ENCODE results near the gene OSBP2.
"Not testable (repeated sequence)": the region's sequence is repeated elsewhere in the genome, so short reads cannot be mapped to it uniquely, and the experiment has no call there.

Gene OSBP2

GRCh38 chr22:30754521-30754920 lies 59.8 kb downstream of the OSBP2 start:
- no peak for DNase-seq (ENCODE audit: low read depth in 1 of 2, low spot score in 1 of 2)

- peak; percentile 15 to 43 for DNase-seq (ENCODE audit: low read depth in 1 of 2, low spot score in 1 of 2)
Observed at GRCh38 chr22:30754971-30755758, 60.5 kb downstream of the OSBP2 start.

- DNase-seq (ENCODE audit: low read depth in 1 of 2, low spot score in 1 of 2): no peak
Observed at GRCh38 chr22:30755759-30756124, 61.1 kb downstream of the OSBP2 start.

DNA sequence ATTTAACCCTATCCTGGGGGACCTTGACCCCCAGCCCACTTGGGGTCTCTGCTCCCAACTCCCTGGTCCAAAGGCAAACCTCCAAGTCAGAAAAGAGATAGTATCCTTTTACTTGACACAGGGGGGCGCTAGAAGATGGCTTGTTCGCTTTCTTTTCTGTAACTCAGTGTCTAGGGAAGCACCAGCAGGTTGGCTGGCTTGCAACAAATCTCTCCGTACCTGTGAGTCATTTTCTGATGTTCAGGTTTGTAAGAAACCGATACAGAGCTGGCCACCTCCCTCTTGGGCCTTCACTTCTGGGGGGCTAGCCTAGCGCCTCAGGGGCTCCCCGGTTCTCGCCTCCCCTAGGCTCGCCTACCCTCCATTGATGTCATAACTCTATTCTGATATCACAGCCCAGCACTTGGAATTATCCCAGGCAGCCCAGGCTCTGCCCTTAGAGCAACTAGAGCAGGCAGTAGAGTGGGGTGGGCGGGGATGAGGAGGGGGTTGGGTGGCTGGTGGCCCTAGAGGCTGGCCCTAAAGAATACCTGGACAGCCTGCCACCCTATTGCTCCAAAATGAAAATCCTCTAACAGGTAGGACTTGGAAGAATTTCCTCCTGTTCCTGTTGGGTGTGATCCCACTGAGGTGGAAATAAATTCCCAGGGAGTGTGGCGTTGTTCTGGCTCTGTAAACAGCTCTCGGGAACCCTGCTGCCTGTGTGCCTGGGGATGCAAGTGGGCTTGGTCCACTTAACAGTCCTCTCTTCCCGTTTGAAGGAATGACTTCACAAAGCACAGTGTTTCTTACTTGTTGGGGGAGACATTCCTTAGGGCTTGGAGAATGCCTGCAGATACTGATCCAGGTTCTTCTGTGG lies 69.4 kb downstream of the OSBP2 start:
- peak in 1 of 2 donors; percentile 45 for DNase-seq (ENCODE audit: low read depth in 1 of 2, low spot score in 1 of 2)

GRCh38 chr22:30767661-30768060 lies 73.0 kb downstream of the OSBP2 start:
- no peak for DNase-seq (ENCODE audit: low read depth in 1 of 2, low spot score in 1 of 2)

DNA sequence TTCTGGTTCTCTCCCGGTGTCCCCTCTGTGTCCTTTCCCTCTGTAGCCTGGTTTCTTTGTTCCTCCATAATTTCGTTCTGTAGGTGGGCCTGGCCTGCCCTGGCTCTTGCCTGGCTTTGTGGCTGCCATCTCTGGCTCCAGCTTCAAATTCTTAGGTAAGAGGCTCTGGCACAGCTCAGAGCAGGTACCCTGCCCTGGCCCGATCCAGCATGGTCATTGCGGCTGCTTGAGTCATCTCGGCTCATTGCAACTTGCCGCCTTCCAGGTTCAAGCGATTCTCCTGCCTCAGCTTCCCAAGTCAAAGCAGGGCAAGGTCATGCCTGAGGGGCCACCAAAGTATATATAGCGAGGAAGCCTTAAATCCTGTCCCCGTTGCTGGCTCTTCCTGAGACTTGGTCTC lies 76.0 kb downstream of the OSBP2 start:
- no peak for DNase-seq (ENCODE audit: low read depth in 1 of 2, low spot score in 1 of 2)

DNA sequence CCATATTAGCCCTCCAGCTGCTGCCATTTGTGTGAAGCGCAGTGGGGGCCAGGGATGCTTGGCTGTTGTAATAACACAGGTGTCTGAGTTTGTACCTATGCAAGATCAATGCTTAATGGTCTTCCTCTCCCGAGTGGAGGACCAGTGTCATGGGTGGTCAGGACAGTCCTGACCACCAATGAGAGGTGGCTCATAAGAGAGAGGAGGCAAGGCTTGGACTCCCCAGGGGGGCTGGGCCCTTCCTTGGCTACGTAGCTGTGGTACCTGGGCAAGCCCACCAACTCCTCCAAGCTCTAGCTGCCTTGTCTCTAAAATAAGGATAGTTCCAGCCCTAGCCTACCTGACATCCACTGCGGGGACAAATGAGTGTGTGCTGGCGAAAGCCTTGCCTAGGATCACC lies 79.2 kb downstream of the OSBP2 start:
- no peak for DNase-seq (ENCODE audit: low read depth in 1 of 2, low spot score in 1 of 2)

GRCh38 chr22:30774566-30774965 lies 79.9 kb downstream of the OSBP2 start:
- DNase-seq (ENCODE audit: low read depth in 1 of 2, low spot score in 1 of 2): no peak

- no peak for DNase-seq (ENCODE audit: low read depth in 1 of 2, low spot score in 1 of 2)
Observed at GRCh38 chr22:30776476-30776875, 81.8 kb downstream of the OSBP2 start.

DNA sequence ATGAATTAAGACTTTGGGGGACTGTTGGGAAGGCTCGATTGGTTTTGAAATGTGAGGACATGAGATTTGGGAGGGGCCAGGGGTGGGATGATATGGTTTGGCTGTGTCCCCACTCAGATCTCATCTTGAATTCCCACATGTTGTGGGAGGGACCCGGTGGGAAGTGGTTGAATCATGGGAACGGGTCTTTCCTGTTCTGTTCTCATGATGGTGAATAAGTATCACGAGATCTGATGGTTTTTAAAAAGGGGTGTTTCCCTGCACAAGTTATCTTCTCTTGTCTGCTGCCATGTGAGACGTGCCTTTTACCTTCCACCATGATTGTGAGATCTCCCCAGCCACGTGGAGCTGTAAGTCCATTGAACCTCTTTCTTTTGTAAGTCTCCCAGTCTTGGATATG lies 82.5 kb downstream of the OSBP2 start:
- not testable (repeated sequence) for DNase-seq (ENCODE audit: low read depth in 1 of 2, low spot score in 1 of 2)

GRCh38 chr22:30777587-30777986 lies 82.9 kb downstream of the OSBP2 start:
- DNase-seq (ENCODE audit: low read depth in 1 of 2, low spot score in 1 of 2): no peak

DNA sequence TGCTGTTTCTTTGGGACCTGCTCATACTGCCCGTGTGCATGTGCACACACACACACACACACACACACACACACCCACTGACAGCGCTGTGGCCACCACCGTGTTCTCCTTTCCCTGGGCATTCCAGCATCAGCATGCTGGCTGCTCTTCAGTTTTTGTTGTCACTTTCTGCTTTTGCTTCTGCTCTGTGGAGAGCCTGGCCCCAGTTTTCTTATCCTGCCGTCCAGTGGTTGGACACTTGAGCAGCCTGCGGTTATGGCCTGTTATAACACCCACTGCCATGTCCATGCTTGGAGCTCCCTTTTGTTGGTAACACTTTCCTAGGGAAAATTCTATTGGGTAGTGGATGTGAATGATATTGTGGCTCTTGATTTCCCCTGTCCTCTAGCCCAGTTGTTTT lies 83.6 kb downstream of the OSBP2 start:
- no peak for DNase-seq (ENCODE audit: low read depth in 1 of 2, low spot score in 1 of 2)

DNA sequence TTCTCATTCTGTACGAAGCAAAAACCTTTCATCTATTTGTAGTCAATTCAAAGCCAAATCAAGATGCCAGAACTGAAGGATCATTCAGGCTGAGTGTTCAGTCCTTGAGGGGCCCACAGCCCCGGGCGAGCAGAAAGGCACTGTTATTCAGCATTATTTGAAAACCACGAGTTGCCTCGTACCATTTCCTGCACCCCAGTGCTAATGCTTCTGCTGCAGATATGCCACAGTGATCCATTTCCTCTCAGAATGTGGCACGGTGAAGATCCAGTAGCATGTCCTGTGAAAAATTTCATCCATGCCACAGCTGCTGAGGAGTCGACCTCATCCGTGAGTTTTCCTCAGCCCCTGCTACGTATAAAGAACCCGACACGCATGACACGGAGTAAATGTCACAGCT lies 85.4 kb downstream of the OSBP2 start:
- DNase-seq (ENCODE audit: low read depth in 1 of 2, low spot score in 1 of 2): no peak

DNA sequence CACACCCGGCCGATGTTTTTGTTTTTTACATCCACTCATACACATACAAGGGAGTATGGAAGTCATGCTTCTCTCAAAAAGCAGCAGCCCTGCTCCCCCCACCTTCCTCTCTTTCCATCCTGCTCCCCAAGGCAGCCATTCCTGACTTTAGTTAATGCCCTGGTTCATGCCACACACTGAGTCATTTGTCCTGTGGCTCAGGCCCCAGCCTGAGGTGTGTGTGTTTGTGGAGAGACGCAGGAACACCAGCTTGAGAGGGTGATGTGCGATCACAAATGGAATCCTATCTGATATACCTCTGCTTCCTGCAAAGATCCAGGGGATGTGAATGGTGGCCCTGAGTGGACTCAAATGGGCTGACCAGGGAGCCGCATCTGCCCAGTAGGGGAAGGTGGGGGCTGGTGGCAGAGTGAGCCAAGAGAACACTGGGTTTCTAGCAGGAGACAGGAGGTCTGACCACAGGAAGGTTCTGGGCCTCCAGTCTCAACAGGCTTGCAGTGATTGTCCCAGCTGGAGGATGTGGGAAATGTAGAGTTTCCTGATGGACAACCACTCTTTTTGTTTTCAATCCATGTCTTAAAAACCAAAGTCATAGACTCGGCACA lies 86.7 kb downstream of the OSBP2 start:
- DNase-seq (ENCODE audit: low read depth in 1 of 2, low spot score in 1 of 2): no peak

- no peak for DNase-seq (ENCODE audit: low read depth in 1 of 2, low spot score in 1 of 2)
Observed at GRCh38 chr22:30782613-30783012, 87.9 kb downstream of the OSBP2 start.

- DNase-seq (ENCODE audit: low read depth in 1 of 2, low spot score in 1 of 2): no peak
Observed at GRCh38 chr22:30783021-30783420, 88.3 kb downstream of the OSBP2 start.

DNA sequence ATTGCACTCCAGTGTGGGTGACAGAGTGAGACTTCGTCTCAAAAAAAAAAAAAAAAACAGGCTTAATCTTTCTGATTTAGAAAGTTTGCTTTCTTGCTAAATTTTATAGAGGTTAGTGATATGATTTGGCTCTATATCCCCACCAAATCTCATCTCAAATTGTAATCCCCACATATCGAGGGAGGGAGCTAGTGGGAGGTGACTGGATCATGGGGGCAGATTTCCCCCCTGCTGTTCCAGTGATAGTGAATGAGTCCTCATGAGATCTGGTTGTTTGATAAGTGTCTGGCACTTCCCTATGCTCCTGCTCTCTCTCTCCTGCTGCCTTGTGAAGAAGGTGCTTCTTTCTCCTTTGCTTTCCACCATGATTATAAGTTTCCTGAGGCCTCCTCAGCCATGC lies 90.9 kb downstream of the OSBP2 start:
- DNase-seq (ENCODE audit: low read depth in 1 of 2, low spot score in 1 of 2): no peak

GRCh38 chr22:30790366-30790765 lies 95.7 kb downstream of the OSBP2 start:
- no peak for DNase-seq (ENCODE audit: low read depth in 1 of 2, low spot score in 1 of 2)

DNA sequence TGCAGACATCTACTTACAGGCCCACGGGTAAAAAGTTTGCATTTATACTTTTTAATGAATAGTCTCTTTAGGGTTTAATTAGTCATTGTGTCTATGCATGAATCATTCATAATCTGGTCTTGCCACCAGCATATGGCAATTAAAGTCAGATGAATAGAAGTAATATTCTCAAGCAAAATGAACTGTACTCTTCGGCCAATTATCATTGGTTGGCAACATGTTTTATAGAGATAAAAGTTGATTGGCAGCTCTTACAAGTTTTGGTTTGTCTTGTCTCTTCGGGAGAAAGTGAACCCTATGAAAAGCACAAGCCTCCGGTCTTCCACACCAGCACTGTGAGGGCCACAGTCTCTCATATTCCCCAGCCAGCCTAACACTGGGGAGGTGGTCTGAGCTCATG lies 97.8 kb downstream of the OSBP2 start:
- DNase-seq (ENCODE audit: low read depth in 1 of 2, low spot score in 1 of 2): no peak

- DNase-seq (ENCODE audit: low read depth in 1 of 2, low spot score in 1 of 2): no peak
Observed at GRCh38 chr22:30795118-30795517, 100.4 kb downstream of the OSBP2 start.

GRCh38 chr22:30801695-30802094 lies 107.0 kb downstream of the OSBP2 start:
- DNase-seq (ENCODE audit: low read depth in 1 of 2, low spot score in 1 of 2): no peak

All from activated CD4-positive, alpha-beta T cell treated with anti-CD3 and anti-CD28 coated beads, Interleukin-2, amount 50 U/mL, for 24 hours (primary cell).